Endothelial cell (in vitro differentiated cells): ENCODE results near the gene EPHA6. TPM values are rescaled to one million over a fixed set of nuclear protein-coding genes. Genes with fewer than 3 reads are reported as not detected.

ENCODE experiments used
- DNase-seq: peaks from one replicate; pipeline ENCODE4 v3.0.0; 2021; ENCODE audit warnings: low spot score
- H3K27ac Mint-ChIP-seq: one replicate; pipeline ENCODE4 v1.8.0; 2021; ENCODE audit warnings: mixed read lengths, inconsistent platforms; ENCODE audit not compliant: unreplicated experiment
- H3K27me3 Mint-ChIP-seq: one replicate; pipeline ENCODE4 v1.8.0; 2021; ENCODE audit warnings: mild to moderate bottlenecking, moderate library complexity, mixed read lengths, inconsistent platforms; ENCODE audit not compliant: unreplicated experiment
- H3K36me3 Mint-ChIP-seq: one replicate; pipeline ENCODE4 v1.8.0; 2021; ENCODE audit warnings: mild to moderate bottlenecking, low read depth, mixed read lengths, inconsistent platforms; ENCODE audit not compliant: unreplicated experiment
- H3K4me1 Mint-ChIP-seq: one replicate; pipeline ENCODE4 v1.8.0; 2021; ENCODE audit warnings: mild to moderate bottlenecking, mixed read lengths, inconsistent platforms; ENCODE audit not compliant: unreplicated experiment
- H3K4me3 Mint-ChIP-seq: one replicate; pipeline ENCODE4 v1.8.0; 2021; ENCODE audit warnings: mild to moderate bottlenecking, mixed read lengths, inconsistent platforms; ENCODE audit not compliant: unreplicated experiment
- H3K9me3 Mint-ChIP-seq: one replicate; pipeline ENCODE4 v1.8.0; 2021; ENCODE audit warnings: mixed read lengths, inconsistent platforms; ENCODE audit not compliant: unreplicated experiment
- CTCF ChIP-seq: fragments of 200-600 bp; sonication (generic); IDR thresholded peaks from one replicate; pipeline ENCODE4 v1.5.0; 2021; ENCODE audit warnings: antibody characterized with exemption; ENCODE audit not compliant: unreplicated experiment
- total RNA-seq: library from RNA; stranded (reverse); fragmentation: NEBNext Ultra II Directional; extraction: Animal tissue kit (Norgen Biotek cat#: 25700); gene quantifications from one replicate; pipeline ENCODE4 v1.2.1, GENCODE V29; 2021; ENCODE audit not compliant: unreplicated experiment

The EPHA6 gene
- total RNA-seq, 1 donor from 2014 or later, result 21.8 TPM

- DNase-seq, result no peak
- peaks cover 15% of the 10 kb centered on the region for H3K9me3 Mint-ChIP-seq
- H3K4me1 Mint-ChIP-seq, result no peaks in the 10 kb centered on the region
- H3K27ac Mint-ChIP-seq, result no peak overlapping the region
- TF ChIP-seq CTCF, result no peak
- peaks cover 4% of the 10 kb centered on the region for H3K27me3 Mint-ChIP-seq
- H3K4me3 Mint-ChIP-seq, result no peak overlapping the region
- H3K36me3 Mint-ChIP-seq, result peaks cover 15% of the 10 kb centered on the region
These were observed 610.6 kb downstream of the EPHA6 start for GRCh38 chr3:97425002-97425401.

- no peak overlapping the region for H3K4me3 Mint-ChIP-seq
- no peaks in the 10 kb centered on the region for H3K27me3 Mint-ChIP-seq
- no peak overlapping the region for H3K27ac Mint-ChIP-seq
- TF ChIP-seq CTCF, result no peak
- H3K9me3 Mint-ChIP-seq, result peaks cover 6% of the 10 kb centered on the region
- DNase-seq, result no peak
- H3K36me3 Mint-ChIP-seq, result peaks cover 5% of the 10 kb centered on the region
- H3K4me1 Mint-ChIP-seq, result no peaks in the 10 kb centered on the region
These were observed 616.2 kb downstream of the EPHA6 start for GRCh38 chr3:97430601-97431000.

- no peak for DNase-seq
- no peak for TF ChIP-seq CTCF
- H3K9me3 Mint-ChIP-seq, result no peaks in the 10 kb centered on the region
- H3K4me1 Mint-ChIP-seq, result no peaks in the 10 kb centered on the region
- H3K4me3 Mint-ChIP-seq, result no peak overlapping the region
- H3K27me3 Mint-ChIP-seq, result no peaks in the 10 kb centered on the region
- H3K27ac Mint-ChIP-seq, result no peak overlapping the region
- H3K36me3 Mint-ChIP-seq, result no peaks in the 10 kb centered on the region
These were observed 618.5 kb downstream of the EPHA6 start for GRCh38 chr3:97432914-97433313.

GRCh38 chr3:97438131-97438530 lies 623.7 kb downstream of the EPHA6 start:
- no peak for DNase-seq
- H3K27ac Mint-ChIP-seq, result no peak overlapping the region
- no peaks in the 10 kb centered on the region for H3K9me3 Mint-ChIP-seq
- H3K4me1 Mint-ChIP-seq, result no peaks in the 10 kb centered on the region
- no peak for TF ChIP-seq CTCF
- H3K4me3 Mint-ChIP-seq, result no peak overlapping the region
- no peaks in the 10 kb centered on the region for H3K36me3 Mint-ChIP-seq
- no peaks in the 10 kb centered on the region for H3K27me3 Mint-ChIP-seq

- Mint-ChIP-seq H3K4me1 (no peaks in the 10 kb centered on the region), H3K36me3 (no peaks in the 10 kb centered on the region), H3K9me3 (no peaks in the 10 kb centered on the region), H3K27me3 (no peaks in the 10 kb centered on the region), H3K27ac (no peak overlapping the region), H3K4me3 (no peak overlapping the region)
- TF ChIP-seq CTCF, result no peak
- no peak for DNase-seq
These were observed 625.0 kb downstream of the EPHA6 start for GRCh38 chr3:97439373-97439772.
